BJ (cell line): ENCODE results near the gene RMI1. TPM values are rescaled to one million over a fixed set of nuclear protein-coding genes. Genes with fewer than 3 reads are reported as not detected.

Experiments used
- CTCF ChIA-PET: fragments of 350-600 bp; formaldehyde crosslinking; extraction: SDS; loops from one replicate; lab custom pipeline; 2021; ENCODE audit warnings: antibody characterized with exemption, inconsistent platforms; lab: Yijun Ruan, JAX
- POLR2A ChIA-PET: fragments of 300-600 bp; sonication (Branson Sonifier 250); formaldehyde crosslinking; extraction: SDS; loops from one replicate; lab custom pipeline; 2021; ENCODE audit warnings: antibody characterized with exemption; lab: Charles Lee
- DNase-seq: peaks from one replicate; pipeline ENCODE4 v3.0.0-alpha.2; 2011; ENCODE audit warnings: low read depth
- H3K27me3 ChIP-seq: 2 replicates; pipeline ENCODE4 v1.6.0; 2011; ENCODE audit warnings: low read length; ENCODE audit not compliant: control insufficient read depth, insufficient read depth
- H3K36me3 ChIP-seq: 2 replicates; pipeline ENCODE4 v1.5.1; 2011; ENCODE audit warnings: low read length; ENCODE audit not compliant: control insufficient read depth, insufficient read depth
- H3K4me3 ChIP-seq: 2 replicates; pipeline ENCODE4 v1.5.1; 2011; ENCODE audit warnings: low read depth, mild to moderate bottlenecking, control low read depth, low read length
- CTCF ChIP-seq: IDR thresholded peaks from 2 replicates; pipeline ENCODE4 v1.5.1; 2011; ENCODE audit warnings: low read depth, mild to moderate bottlenecking, control low read depth, inconsistent platforms, low read length, moderate library complexity; ENCODE audit not compliant: insufficient read depth
- polyA minus RNA-seq: library from RNA; depleted of rRNA, polyadenylated mRNA; stranded (reverse); fragments of >200 nt; gene quantifications from 2 replicates; pipeline ENCODE4 v1.2.3, GENCODE V29; 2011; rRNA and poly(A)+ RNA removed
- polyA plus RNA-seq: library from polyadenylated mRNA; depleted of rRNA; stranded (reverse); fragments of >200 nt; gene quantifications from 2 replicates; pipeline ENCODE4 v1.2.3, GENCODE V29; 2011; rRNA removed

The RMI1 gene
- polyA plus RNA-seq (0.76 and 2.6 TPM in 2 replicates), polyA minus RNA-seq (1.4 and 3.2 TPM in 2 replicates)

- CTCF ChIA-PET, result interaction anchor here (0.5 to 1.8 kb wide), 6 partner anchors 192 to 345 kb away, joined by 3 to 13 read pairs (median 3); no protein-coding TSS in a partner anchor
- H3K4me3 ChIP-seq, result peak within 1 kb of the TSS; percentile 100
- 0 out of 2 replicates have a peak, but pooled peaks have one; percentile 25 for TF ChIP-seq CTCF
Observed at GRCh38 chr9:83980395-83981125, at the start of gene RMI1. Gene RMI1, plus strand, starts transcription at chr9:83980805. Its CDS starts 20,182 bp downstream, at chr9:84000987.

GRCh38 chr9:83930881-83931280 lies 49.7 kb upstream of the RMI1 start:
- ChIA-PET CTCF (interaction anchor here (0.9 kb wide), 1 partner anchor 385 kb away, joined by 3 read pairs; no protein-coding TSS in a partner anchor), POLR2A (no interaction called here)
- no peak for DNase-seq
- TF ChIP-seq CTCF, result no peak
- H3K4me3 ChIP-seq, result no peak overlapping the region
- no peaks in the 10 kb centered on the region for H3K27me3 ChIP-seq
- no peaks in the 10 kb centered on the region for H3K36me3 ChIP-seq

More at GRCh38 chr9:83980395-83981125, at the start of gene RMI1:
- Histone ChIP-seq H3K36me3 (peaks cover 3% of the 10 kb centered on the region), H3K27me3 (no peaks in the 10 kb centered on the region)
- POLR2A ChIA-PET, result interaction anchor here (0.6 to 1.0 kb wide), 3 partner anchors 21 to 201 kb away, joined by 4 to 5 read pairs (median 4); no protein-coding TSS in a partner anchor
- peak; percentile 76 for DNase-seq

GRCh38 chr9:83932011-83932410 lies 48.6 kb upstream of the RMI1 start:
- ChIA-PET CTCF (no interaction called here), POLR2A (no interaction called here)
- no peak for TF ChIP-seq CTCF
- Histone ChIP-seq H3K4me3 (no peak overlapping the region), H3K27me3 (no peaks in the 10 kb centered on the region), H3K36me3 (no peaks in the 10 kb centered on the region)
- no peak for DNase-seq

- TF ChIP-seq CTCF, result no peak
Observed at GRCh38 chr9:83932851-83933250, 47.8 kb upstream of the RMI1 start.

GRCh38 chr9:83933790-83934189 lies 46.8 kb upstream of the RMI1 start:
- TF ChIP-seq CTCF, result no peak
- POLR2A ChIA-PET, result interaction anchor here (0.6 kb wide), 1 partner anchor 890 kb away, joined by 3 read pairs; no protein-coding TSS in a partner anchor
- CTCF ChIA-PET, result interaction anchor here (0.8 to 2.6 kb wide), 2 partner anchors 9 to 12 kb away, joined by 3 to 13 read pairs; partner anchors contain the start of gene KIF27

More at GRCh38 chr9:83932851-83933250, 47.8 kb upstream of the RMI1 start:
- POLR2A ChIA-PET, result no interaction called here
- Histone ChIP-seq H3K27me3 (no peaks in the 10 kb centered on the region), H3K36me3 (no peaks in the 10 kb centered on the region), H3K4me3 (no peak overlapping the region)
- CTCF ChIA-PET, result interaction anchor here (0.7 to 2.6 kb wide), 3 partner anchors 9 to 207 kb away, joined by 3 to 13 read pairs (median 4); partner anchors contain the start of gene KIF27
- DNase-seq, result no peak

More at GRCh38 chr9:83933790-83934189, 46.8 kb upstream of the RMI1 start:
- DNase-seq, result no peak
- no peaks in the 10 kb centered on the region for H3K27me3 ChIP-seq
- no peaks in the 10 kb centered on the region for H3K36me3 ChIP-seq
- no peak overlapping the region for H3K4me3 ChIP-seq
